Neural progenitor cell (in vitro differentiated cells): ENCODE measurements around the gene ZFAND3. TPM values are rescaled to one million over a fixed set of nuclear protein-coding genes. Genes with fewer than 3 reads are reported as not detected.

ENCODE experiments used
- DNase-seq: peaks from one replicate; pipeline ENCODE4 v3.0.0-alpha.2; 2016; ENCODE audit warnings: low spot score
- H2AFZ ChIP-seq: fragments of 200-600 bp; sonication (generic); replicated peaks from 2 replicates; pipeline ENCODE4 v1.6.1; 2016; ENCODE audit warnings: antibody characterized with exemption
- H3F3A ChIP-seq: fragments of 200-600 bp; sonication (generic); 2 replicates; pipeline ENCODE4 v1.6.1; 2016; ENCODE audit warnings: antibody characterized with exemption, low read depth
- H3K27ac ChIP-seq: fragments of 200-600 bp; sonication (generic); 2 replicates; pipeline ENCODE4 v1.5.1; 2016; ENCODE audit warnings: mild to moderate bottlenecking
- H3K27me3 ChIP-seq: fragments of 200-600 bp; sonication (generic); 2 replicates; pipeline ENCODE4 v1.6.1; 2016; ENCODE audit warnings: mild to moderate bottlenecking, moderate library complexity
- H3K36me3 ChIP-seq: fragments of 200-600 bp; sonication (generic); 2 replicates; pipeline ENCODE4 v1.5.1; 2016
- H3K4me1 ChIP-seq: fragments of 200-600 bp; sonication (generic); 2 replicates; pipeline ENCODE4 v1.6.1; 2016; ENCODE audit warnings: mixed run types
- H3K4me2 ChIP-seq: fragments of 200-600 bp; sonication (generic); 2 replicates; pipeline ENCODE4 v1.6.1; 2016
- H3K4me3 ChIP-seq: fragments of 200-600 bp; sonication (generic); 2 replicates; pipeline ENCODE4 v1.5.1; 2016
- H3K79me2 ChIP-seq: fragments of 200-600 bp; sonication (generic); 2 replicates; pipeline ENCODE4 v1.6.1; 2016; ENCODE audit warnings: low read depth
- H3K9ac ChIP-seq: fragments of 200-600 bp; sonication (generic); 2 replicates; pipeline ENCODE4 v1.6.1; 2016
- H3K9me3 ChIP-seq: fragments of 200-600 bp; sonication (generic); 2 replicates; pipeline ENCODE4 v1.5.1; 2016; ENCODE audit warnings: low read depth
- H4K20me1 ChIP-seq: fragments of 200-600 bp; sonication (generic); 2 replicates; pipeline ENCODE4 v1.6.1; 2016; ENCODE audit warnings: low read depth
- H3K27ac Mint-ChIP-seq: 3 replicates; pipeline ENCODE4 v1.8.0; 2021; ENCODE audit warnings: mixed read lengths
- H3K27me3 Mint-ChIP-seq: 2 replicates; pipeline ENCODE4 v1.8.0; 2022; ENCODE audit warnings: low read depth, mild to moderate bottlenecking, inconsistent platforms, moderate library complexity, mixed read lengths; ENCODE audit not compliant: insufficient read depth
- H3K36me3 Mint-ChIP-seq: 3 replicates; pipeline ENCODE4 v1.8.0; 2021; ENCODE audit warnings: mixed read lengths
- H3K4me1 Mint-ChIP-seq: 3 replicates; pipeline ENCODE4 v1.8.0; 2021; ENCODE audit warnings: mixed read lengths
- H3K4me3 Mint-ChIP-seq: 3 replicates; pipeline ENCODE4 v1.8.0; 2021; ENCODE audit warnings: mild to moderate bottlenecking, moderate library complexity, mixed read lengths
- H3K9me3 Mint-ChIP-seq: 3 replicates; pipeline ENCODE4 v1.8.0; 2020; ENCODE audit warnings: mixed read lengths
- CTCF ChIP-seq: fragments of 200-600 bp; sonication (generic); IDR thresholded peaks from 2 replicates; pipeline ENCODE4 v1.5.1; 2017; ENCODE audit warnings: antibody characterized with exemption, mild to moderate bottlenecking
- EZH2 ChIP-seq: fragments of 200-600 bp; sonication (generic); IDR thresholded peaks from 2 replicates; pipeline ENCODE4 v1.6.1; 2017; ENCODE audit warnings: antibody characterized with exemption, mild to moderate bottlenecking, moderate library complexity
- EZH2phosphoT487 ChIP-seq: fragments of 200-600 bp; sonication (generic); IDR thresholded peaks from 2 replicates; pipeline ENCODE4 v1.6.1; 2017; ENCODE audit warnings: antibody characterized with exemption
- total RNA-seq: library from RNA; depleted of rRNA; stranded (reverse); fragments of >200 nt; gene quantifications from 2 replicates; pipeline ENCODE4 v1.2.3, GENCODE V29; 2015; ENCODE audit warnings: low replicate concordance

The ZFAND3 gene
- total RNA-seq, 1 donor from 2014 or later = 24.3 TPM

GRCh38 chr6:38161331-38161730 is 341.8 kb downstream of the ZFAND3 start:
- H3K4me3 Mint-ChIP-seq = no peak overlapping the region
- no peaks in the 10 kb centered on the region for H3K27me3 ChIP-seq

GRCh38 chr6:38161754-38162492 is 342.4 kb downstream of the ZFAND3 start:
- H3K27ac ChIP-seq = no peak overlapping the region
- TF ChIP-seq EZH2 (no peak), EZH2phosphoT487 (no peak), CTCF (no peak)
- Mint-ChIP-seq H3K4me1 (peaks cover 4% of the 10 kb centered on the region), H3K27ac (no peak overlapping the region), H3K27me3 (no peaks in the 10 kb centered on the region), H3K4me3 (no peak overlapping the region), H3K36me3 (peaks cover 34% of the 10 kb centered on the region), H3K9me3 (peaks cover 3% of the 10 kb centered on the region)
- no peaks in the 10 kb centered on the region for H3K27me3 ChIP-seq
- no peaks in the 10 kb centered on the region for H3K79me2 ChIP-seq
- no peak for DNase-seq
- H3K4me3 ChIP-seq = no peak overlapping the region
- H2AFZ ChIP-seq = no peak overlapping the region
- no peaks in the 10 kb centered on the region for H3K36me3 ChIP-seq
- no peak overlapping the region for H3K4me2 ChIP-seq
- H3F3A ChIP-seq = no peaks in the 10 kb centered on the region
- no peak overlapping the region for H3K9ac ChIP-seq
- H4K20me1 ChIP-seq = no peaks in the 10 kb centered on the region
- no peaks in the 10 kb centered on the region for H3K9me3 ChIP-seq
- peaks cover 3% of the 10 kb centered on the region for H3K4me1 ChIP-seq

More at GRCh38 chr6:38161331-38161730, 341.8 kb downstream of the ZFAND3 start:
- no peak overlapping the region for H3K27ac ChIP-seq
- DNase-seq = no peak
- Mint-ChIP-seq H3K36me3 (peaks cover 34% of the 10 kb centered on the region), H3K4me1 (peaks cover 4% of the 10 kb centered on the region), H3K27me3 (no peaks in the 10 kb centered on the region), H3K27ac (no peak overlapping the region), H3K9me3 (peaks cover 3% of the 10 kb centered on the region)
- no peaks in the 10 kb centered on the region for H3K36me3 ChIP-seq
- H3K79me2 ChIP-seq = no peaks in the 10 kb centered on the region
- no peak overlapping the region for H3K9ac ChIP-seq
- H3K4me3 ChIP-seq = no peak overlapping the region
- no peak overlapping the region for H2AFZ ChIP-seq
- H3K9me3 ChIP-seq = no peaks in the 10 kb centered on the region
- TF ChIP-seq CTCF = no peak
- TF ChIP-seq EZH2 = no peak
- no peak for TF ChIP-seq EZH2phosphoT487
- no peak overlapping the region for H3K4me2 ChIP-seq
- no peaks in the 10 kb centered on the region for H4K20me1 ChIP-seq
- H3F3A ChIP-seq = no peaks in the 10 kb centered on the region
- H3K4me1 ChIP-seq = peaks cover 3% of the 10 kb centered on the region

GRCh38 chr6:38162493-38163185 is 343.1 kb downstream of the ZFAND3 start:
- Histone ChIP-seq H3K4me2 (no peak overlapping the region), H3K27ac (no peak overlapping the region), H2AFZ (no peak overlapping the region), H3K36me3 (no peaks in the 10 kb centered on the region), H3F3A (no peaks in the 10 kb centered on the region), H3K79me2 (no peaks in the 10 kb centered on the region), H3K9me3 (no peaks in the 10 kb centered on the region), H3K27me3 (no peaks in the 10 kb centered on the region), H3K9ac (no peak overlapping the region), H3K4me1 (peaks cover 3% of the 10 kb centered on the region), H3K4me3 (no peak overlapping the region), H4K20me1 (no peaks in the 10 kb centered on the region)
- H3K27me3 Mint-ChIP-seq = no peaks in the 10 kb centered on the region
- DNase-seq = no peak
- TF ChIP-seq CTCF (no peak), EZH2 (no peak), EZH2phosphoT487 (no peak)
- peaks cover 34% of the 10 kb centered on the region for H3K36me3 Mint-ChIP-seq
- no peak overlapping the region for H3K4me3 Mint-ChIP-seq
- H3K4me1 Mint-ChIP-seq = peaks cover 5% of the 10 kb centered on the region
- H3K27ac Mint-ChIP-seq = no peak overlapping the region
- peaks cover 3% of the 10 kb centered on the region for H3K9me3 Mint-ChIP-seq
